Endothelial cell of umbilical vein (primary cell): ENCODE measurements around the gene EDEM3. TPM values are rescaled to one million over a fixed set of nuclear protein-coding genes. Genes with fewer than 3 reads are reported as not detected.

Source experiments
- BruUV-seq: library from RNA; stranded (reverse); fragments of 400-500 nt; replicated peaks from 2 replicates; lab custom pipeline; 2021; lab: Mats Ljungman, UMichigan
- CTCF ChIA-PET: fragments of 300-600, 350-600 bp; sonication (Branson Sonifier 250); formaldehyde crosslinking; loops from one replicate; lab custom pipeline; 2021; ENCODE audit warnings: antibody characterized with exemption, inconsistent platforms; lab: Charles Lee
- POLR2A ChIA-PET: fragments of 300-600, 350-600 bp; sonication (Branson Sonifier 250); formaldehyde crosslinking; loops from one replicate; lab custom pipeline; 2021; ENCODE audit warnings: antibody characterized with exemption, inconsistent platforms; lab: Charles Lee
- DNase-seq: peaks from one replicate; pipeline ENCODE4 v3.0.0-alpha.2; 2011; ENCODE audit warnings: low read depth, low spot score
- FAIRE-seq: peaks from 2 replicates; lab custom pipeline; 2011; peaks lifted over from hg19 to GRCh38; lab: Jason Lieb, UNC
- H2AFZ ChIP-seq: 2 replicates; pipeline ENCODE4 v1.6.0; 2012; ENCODE audit warnings: low read depth, low read length, control low read depth, inconsistent platforms
- H3K27ac ChIP-seq: 2 replicates; pipeline ENCODE4 v1.5.1; 2011; ENCODE audit warnings: low read depth, mild to moderate bottlenecking, control low read depth, low read length, moderate library complexity; ENCODE audit not compliant: insufficient read depth
- H3K27me3 ChIP-seq, 2 experiments: 2 replicates each; pipeline versions ENCODE4 v1.6.0 to v1.6.1; 2011; ENCODE audit warnings: low read length in 2 of 2, mixed read lengths in 1 of 2; ENCODE audit not compliant: control insufficient read depth in 2 of 2, insufficient read depth in 2 of 2
- H3K36me3 ChIP-seq, 2 experiments: 2 replicates in 1 of 2; 3 replicates in 1 of 2; pipeline ENCODE4 v1.5.1; 2011; ENCODE audit warnings: low read length in 2 of 2, mild to moderate bottlenecking in 1 of 2, moderate library complexity in 1 of 2; ENCODE audit not compliant: control insufficient read depth in 2 of 2, insufficient read depth in 2 of 2; ENCODE audit errors: extremely low read depth in 1 of 2
- H3K4me1 ChIP-seq: 3 replicates; pipeline ENCODE4 v1.5.1; 2011; ENCODE audit warnings: mild to moderate bottlenecking, low read length; ENCODE audit not compliant: control insufficient read depth, insufficient read depth; ENCODE audit errors: extremely low read depth
- H3K4me2 ChIP-seq: 2 replicates; pipeline ENCODE4 v1.6.1; 2011; ENCODE audit warnings: low read length, control low read depth, mixed read lengths; ENCODE audit not compliant: insufficient read depth
- H3K4me3 ChIP-seq, 3 experiments: fragments of 200-600 bp in 1 of 3; sonication (generic), shearing (Covaris generic) in 1 of 3; replicated peaks in 1 of 3; 2 replicates each; pipeline ENCODE4 v1.5.1; 2011 to 2016; ENCODE audit warnings: control low read depth in 3 of 3, low read length in 3 of 3, mild to moderate bottlenecking in 2 of 3, inconsistent platforms in 1 of 3, low read depth in 1 of 3, moderate library complexity in 1 of 3; ENCODE audit not compliant: insufficient read depth in 1 of 3
- H3K79me2 ChIP-seq: 2 replicates; pipeline ENCODE4 v1.6.0; 2012; ENCODE audit warnings: low read length, inconsistent platforms; ENCODE audit not compliant: control insufficient read depth, insufficient read depth
- H3K9ac ChIP-seq: replicated peaks from 2 replicates; pipeline ENCODE3; 2011; ENCODE audit warnings: low read length, control low read depth; ENCODE audit not compliant: insufficient read depth; ENCODE audit errors: extremely low read depth
- H3K9me1 ChIP-seq: replicated peaks from 3 replicates; pipeline ENCODE4 v1.6.0; 2011; ENCODE audit warnings: mild to moderate bottlenecking, low read length; ENCODE audit not compliant: control insufficient read depth, insufficient read depth; ENCODE audit errors: extremely low read depth
- H3K9me3 ChIP-seq: replicated peaks from 2 replicates; pipeline ENCODE4 v1.5.1; 2012; ENCODE audit warnings: low read length, inconsistent platforms; ENCODE audit not compliant: control insufficient read depth, insufficient read depth
- H4K20me1 ChIP-seq: replicated peaks from 2 replicates; pipeline ENCODE3; 2011; ENCODE audit warnings: mild to moderate bottlenecking, low read length; ENCODE audit not compliant: control insufficient read depth, insufficient read depth; ENCODE audit errors: extremely low read depth
- CTCF ChIP-seq, 2 donors: IDR thresholded peaks; 1 replicate in 1 of 2; 2 replicates in 1 of 2; pipeline ENCODE4 v1.5.1; 2011; ENCODE audit warnings: low read length in 2 of 2, mild to moderate bottlenecking in 2 of 2, moderate library complexity in 2 of 2, control low read depth in 1 of 2, inconsistent platforms in 1 of 2, low read depth in 1 of 2; ENCODE audit not compliant: insufficient read depth in 1 of 2; ENCODE audit errors: extremely low read depth in 1 of 2
- EZH2 ChIP-seq: IDR thresholded peaks from 2 replicates; pipeline ENCODE4 v1.6.1; 2012; ENCODE audit warnings: borderline replicate concordance, low read depth, mild to moderate bottlenecking, moderate library complexity, low read length, inconsistent platforms; ENCODE audit not compliant: severe bottlenecking
- FOS ChIP-seq: IDR thresholded peaks from 2 replicates; pipeline ENCODE4 v1.6.1; 2011; ENCODE audit warnings: mild to moderate bottlenecking, low read length, moderate library complexity, borderline replicate concordance; ENCODE audit not compliant: insufficient read depth
- GATA2 ChIP-seq: IDR thresholded peaks from 2 replicates; pipeline ENCODE4 v1.7.0; 2011; ENCODE audit warnings: low read depth, mild to moderate bottlenecking, moderate library complexity, mixed read lengths, low read length; ENCODE audit not compliant: insufficient read length, insufficient read depth
- JUN ChIP-seq: IDR thresholded peaks from 2 replicates; pipeline ENCODE4 v1.6.1; 2011; ENCODE audit warnings: borderline replicate concordance, low read depth; ENCODE audit not compliant: insufficient read length, insufficient read depth
- MAX ChIP-seq: IDR thresholded peaks from 2 replicates; pipeline ENCODE4 v1.6.1; 2011; ENCODE audit not compliant: insufficient read depth, insufficient read length
- MYC ChIP-seq: IDR thresholded peaks from one replicate; pipeline ENCODE4 v1.6.1; 2011; ENCODE audit warnings: mild to moderate bottlenecking, low read depth, low read length
- POLR2A ChIP-seq: IDR thresholded peaks from 2 replicates; pipeline ENCODE4 v1.6.1; 2012; ENCODE audit warnings: low read depth, mild to moderate bottlenecking, control low read depth, low read length
- POLR2AphosphoS5 ChIP-seq: IDR thresholded peaks from 2 replicates; pipeline ENCODE4 v1.6.1; 2012; ENCODE audit warnings: low read depth, mild to moderate bottlenecking, control low read depth, low read length, moderate library complexity; ENCODE audit not compliant: insufficient read depth
- dilution Hi-C: fragments of 300-500 bp; cut with MboI; formaldehyde crosslinking; loops from one replicate; pipeline ENCODE4 v1.15.0; 2019; ENCODE audit warnings: low sequenced_read_pairs; ENCODE audit not compliant: extremely low pct_ligation_motif_present
- intact Hi-C: fragments of 100-400 bp; cut with micrococcal nuclease; formaldehyde crosslinking; loops from one replicate; pipeline ENCODE4 v1.10.0; 2022
- polyA plus RNA-seq, 4 experiments: library from polyadenylated mRNA; depleted of rRNA in 3 of 4; stranded (reverse) in 3 of 4; unstranded in 1 of 4; fragments of >200 nt; gene quantifications; 2 replicates each; pipeline versions ENCODE4 v1.2.1 to v1.2.3, GENCODE V29; 2011 to 2012; ENCODE audit warnings: missing spikeins in 1 of 4
- total RNA-seq: library from RNA; stranded (reverse); gene quantifications from 2 replicates; pipeline ENCODE4 v1.2.3, GENCODE V29; 2021

EDEM3 gene
- total and polyA plus RNA-seq, 2 donors (not counting 3 experiments of a cell fraction or from before 2014, with no cell fraction given) = 6.6 to 26.3 TPM

GRCh38 chr1:184724843-184725242 is 29.8 kb downstream of the EDEM3 start:
- no peak overlapping the region for H3K4me2 ChIP-seq
- H3K79me2 ChIP-seq = no peaks in the 10 kb centered on the region
- intact Hi-C loops (no loop called here), dilution Hi-C loops (no loop called here)
- no peak overlapping the region for H3K4me3 ChIP-seq
- H3K4me1 ChIP-seq = no peaks in the 10 kb centered on the region
- no TSS peak for BruUV-seq
- no peak overlapping the region for H2AFZ ChIP-seq
- no peak overlapping the region for H3K9ac ChIP-seq
- no peaks in the 10 kb centered on the region for H3K9me1 ChIP-seq
- no peaks in the 10 kb centered on the region for H3K9me3 ChIP-seq
- no peaks in the 10 kb centered on the region for H4K20me1 ChIP-seq
- CTCF ChIA-PET = interaction anchor here (1.4 kb wide), 1 partner anchor 8 kb away, joined by 3 read pairs; no protein-coding TSS in a partner anchor
- peaks cover 1 to 17% of the 10 kb centered on the region in 2 experiments for H3K36me3 ChIP-seq
- no peaks in the 10 kb centered on the region for H3K27me3 ChIP-seq
- POLR2A ChIA-PET = no interaction called here
- TF ChIP-seq MAX (no peak), POLR2A (no peak), CTCF (IDR thresholded peaks at IDR 0.05; ENCODE audit: extremely low read depth in 1 of 2, insufficient read depth in 1 of 2, low read depth in 1 of 2, low read length in 2 of 2) (no peak), FOS (no peak), MYC (no peak), JUN (no peak), GATA2 (no peak), EZH2 (no peak), POLR2AphosphoS5 (no peak)
- no peak for DNase-seq
- no peak for FAIRE-seq
- H3K27ac ChIP-seq = no peak overlapping the region
